ENCODE measurements around the gene EEF1G. TPM values are rescaled to one million over a fixed set of nuclear protein-coding genes. Genes with fewer than 3 reads are reported as not detected.

The EEF1G gene
- total and polyA plus RNA-seq, 2 of the 13 experiments (the other 11 are each of a cell fraction or from before 2014, with no cell fraction given), result 1,787 to 2,144 TPM

DNA sequence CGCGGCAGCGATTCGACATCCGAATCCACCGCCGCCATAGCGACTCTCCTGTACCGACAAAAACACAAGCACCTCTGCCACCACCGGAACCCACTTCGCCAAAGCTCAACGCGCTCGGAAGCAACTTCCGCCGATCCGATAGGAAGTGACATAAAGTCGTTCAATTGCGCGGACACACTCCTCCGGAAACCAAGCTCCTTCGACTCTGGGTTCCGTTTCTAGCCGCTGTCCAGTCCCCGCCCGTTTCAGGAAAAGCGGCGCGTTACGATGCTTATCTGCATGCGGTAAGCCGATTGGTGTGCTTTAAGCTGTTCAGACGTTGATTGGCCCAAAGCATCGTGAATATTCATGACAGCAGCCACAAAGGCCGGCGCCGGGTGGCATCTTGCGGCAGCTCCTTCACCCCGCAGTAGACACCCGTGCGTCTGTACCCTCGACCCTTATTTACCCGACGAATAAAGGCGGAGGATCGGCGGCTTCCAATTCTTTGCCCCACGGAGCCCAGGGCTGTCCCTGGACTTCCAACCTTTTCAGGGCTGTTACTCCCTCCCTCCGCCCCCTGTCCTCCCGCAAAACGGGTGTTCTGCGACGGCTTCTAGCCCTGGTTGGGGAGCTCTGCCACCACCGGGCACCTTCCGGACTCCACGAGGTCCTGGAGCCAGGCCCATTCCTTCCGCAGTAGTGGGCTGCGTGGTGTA is 17.9 kb upstream of the EEF1G start, which contains the start of gene TUT1 (continued):
- TF ChIP-seq, protein P1, sequence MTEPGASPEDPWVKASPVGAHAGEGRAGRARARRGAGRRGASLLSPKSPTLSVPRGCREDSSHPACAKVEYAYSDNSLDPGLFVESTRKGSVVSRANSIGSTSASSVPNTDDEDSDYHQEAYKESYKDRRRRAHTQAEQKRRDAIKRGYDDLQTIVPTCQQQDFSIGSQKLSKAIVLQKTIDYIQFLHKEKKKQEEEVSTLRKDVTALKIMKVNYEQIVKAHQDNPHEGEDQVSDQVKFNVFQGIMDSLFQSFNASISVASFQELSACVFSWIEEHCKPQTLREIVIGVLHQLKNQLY (CRISPR knock-in tag; IDR thresholded peaks at IDR 0.05), result no peak; the same call in 1 of the 2 replicates
- TF ChIP-seq KLF6 (CRISPR knock-in tag; IDR thresholded peaks at IDR 0.05) (peak; percentile 55; the same call in 1 of the 2 replicates), NKX3-1 (CRISPR knock-in tag; IDR thresholded peaks at IDR 0.05) (no peak), GLI4 (CRISPR knock-in tag; IDR thresholded peaks at IDR 0.05; ENCODE audit: borderline replicate concordance) (no peak; the same call in 1 of the 2 replicates), ZHX1 (CRISPR knock-in tag; IDR thresholded peaks at IDR 0.05; ENCODE audit: low read depth) (peak; percentile 89; the same call in 1 of the 2 replicates), ZNF607 (CRISPR knock-in tag; IDR thresholded peaks at IDR 0.05; ENCODE audit: borderline replicate concordance) (peak; percentile 10; the same call in 1 of the 2 replicates), ZNF33B (CRISPR knock-in tag; IDR thresholded peaks at IDR 0.05) (no peak), NPAS2 (CRISPR knock-in tag; IDR thresholded peaks at IDR 0.05; ENCODE audit: borderline replicate concordance) (no peak), MED1 (CRISPR knock-in tag; IDR thresholded peaks at IDR 0.05) (peak; percentile 87), THYN1 (CRISPR knock-in tag; IDR thresholded peaks at IDR 0.05; ENCODE audit: borderline replicate concordance, low read depth) (no peak), ZBTB4 (CRISPR knock-in tag; IDR thresholded peaks at IDR 0.05; ENCODE audit: borderline replicate concordance) (no peak), KLF12 (CRISPR knock-in tag; IDR thresholded peaks at IDR 0.05; ENCODE audit: borderline replicate concordance) (peak; percentile 77; the same call in 1 of the 2 replicates), EHMT2 (IDR thresholded peaks at IDR 0.05; ENCODE audit: borderline replicate concordance, low read depth, low read length) (no peak; the same call in 1 of the 2 replicates), GATAD2A (CRISPR knock-in tag; IDR thresholded peaks at IDR 0.05) (peak; percentile 82), FOXK1 (CRISPR knock-in tag; IDR thresholded peaks at IDR 0.05; ENCODE audit: borderline replicate concordance, low read depth) (peak; percentile 98), NCOA2 (CRISPR knock-in tag; IDR thresholded peaks at IDR 0.05) (peak; percentile 56; the same call in 1 of the 2 replicates)
- TF ChIP-seq, protein P2, sequence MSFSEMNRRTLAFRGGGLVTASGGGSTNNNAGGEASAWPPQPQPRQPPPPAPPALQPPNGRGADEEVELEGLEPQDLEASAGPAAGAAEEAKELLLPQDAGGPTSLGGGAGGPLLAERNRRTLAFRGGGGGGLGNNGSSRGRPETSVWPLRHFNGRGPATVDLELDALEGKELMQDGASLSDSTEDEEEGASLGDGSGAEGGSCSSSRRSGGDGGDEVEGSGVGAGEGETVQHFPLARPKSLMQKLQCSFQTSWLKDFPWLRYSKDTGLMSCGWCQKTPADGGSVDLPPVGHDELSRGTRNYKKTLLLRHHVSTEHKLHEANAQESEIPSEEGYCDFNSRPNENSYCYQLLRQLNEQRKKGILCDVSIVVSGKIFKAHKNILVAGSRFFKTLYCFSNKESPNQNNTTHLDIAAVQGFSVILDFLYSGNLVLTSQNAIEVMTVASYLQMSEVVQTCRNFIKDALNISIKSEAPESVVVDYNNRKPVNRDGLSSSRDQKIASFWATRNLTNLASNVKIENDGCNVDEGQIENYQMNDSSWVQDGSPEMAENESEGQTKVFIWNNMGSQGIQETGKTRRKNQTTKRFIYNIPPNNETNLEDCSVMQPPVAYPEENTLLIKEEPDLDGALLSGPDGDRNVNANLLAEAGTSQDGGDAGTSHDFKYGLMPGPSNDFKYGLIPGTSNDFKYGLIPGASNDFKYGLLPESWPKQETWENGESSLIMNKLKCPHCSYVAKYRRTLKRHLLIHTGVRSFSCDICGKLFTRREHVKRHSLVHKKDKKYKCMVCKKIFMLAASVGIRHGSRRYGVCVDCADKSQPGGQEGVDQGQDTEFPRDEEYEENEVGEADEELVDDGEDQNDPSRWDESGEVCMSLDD (CRISPR knock-in tag; IDR thresholded peaks at IDR 0.05; ENCODE audit: borderline replicate concordance), result no peak
- TF ChIP-seq, protein P3, sequence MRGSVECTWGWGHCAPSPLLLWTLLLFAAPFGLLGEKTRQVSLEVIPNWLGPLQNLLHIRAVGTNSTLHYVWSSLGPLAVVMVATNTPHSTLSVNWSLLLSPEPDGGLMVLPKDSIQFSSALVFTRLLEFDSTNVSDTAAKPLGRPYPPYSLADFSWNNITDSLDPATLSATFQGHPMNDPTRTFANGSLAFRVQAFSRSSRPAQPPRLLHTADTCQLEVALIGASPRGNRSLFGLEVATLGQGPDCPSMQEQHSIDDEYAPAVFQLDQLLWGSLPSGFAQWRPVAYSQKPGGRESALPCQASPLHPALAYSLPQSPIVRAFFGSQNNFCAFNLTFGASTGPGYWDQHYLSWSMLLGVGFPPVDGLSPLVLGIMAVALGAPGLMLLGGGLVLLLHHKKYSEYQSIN (CRISPR knock-in tag; IDR thresholded peaks at IDR 0.05; ENCODE audit: borderline replicate concordance), result no peak

Data from HepG2 (cell line).